ENCODE measurements around the gene SEC24C. TPM values are rescaled to one million over a fixed set of nuclear protein-coding genes. Genes with fewer than 3 reads are reported as not detected.

Gene SEC24C
- total RNA-seq, 1 donor from 2014 or later = 36.0 TPM

DNA sequence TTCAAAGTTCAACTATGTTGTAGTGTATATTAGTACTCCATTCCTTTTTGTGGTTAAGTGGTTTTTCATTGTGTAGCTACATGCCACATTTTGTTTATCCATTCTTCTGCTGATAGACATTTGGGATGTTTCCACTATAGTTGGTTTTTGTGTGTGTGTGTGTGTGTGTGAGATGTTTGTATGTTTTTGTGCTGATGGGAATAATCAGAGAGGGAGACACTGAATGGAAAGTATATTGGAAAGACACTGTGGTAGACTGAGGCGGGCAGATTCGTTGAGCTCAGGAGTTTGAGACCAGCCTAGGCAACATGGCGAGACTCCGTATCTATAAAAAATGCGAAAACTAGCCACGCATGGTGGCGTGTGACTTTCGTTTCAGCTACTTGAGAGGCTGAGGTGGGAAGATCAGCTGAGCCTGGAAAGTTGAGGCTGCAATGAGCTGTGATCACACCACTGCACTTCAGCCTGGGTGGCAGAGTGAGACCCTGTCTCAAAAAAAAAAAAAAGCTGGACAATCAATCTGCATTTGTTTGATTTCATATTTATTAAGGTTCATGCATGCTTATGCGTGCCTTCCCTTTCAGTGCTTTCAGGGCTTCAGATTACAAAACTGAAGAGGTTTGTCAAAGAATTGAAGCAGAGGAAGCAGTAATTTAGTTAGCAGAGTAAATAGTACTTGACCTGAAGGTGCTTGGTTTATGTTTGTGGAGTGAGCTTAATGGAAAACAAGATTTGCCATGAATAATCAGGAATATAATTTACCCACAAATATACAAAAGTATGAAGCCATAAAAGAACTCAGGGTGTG is 14.7 kb downstream of the SEC24C start:
- Histone ChIP-seq H3K9ac (peak overlapping the region; percentile 24), H3K27ac (no peak overlapping the region), H3K4me3 (no peak overlapping the region), H3K4me1 (no peaks in the 10 kb centered on the region), H3K4me2 (no peak overlapping the region), H3K79me2 (ENCODE audit: low read depth) (no peaks in the 10 kb centered on the region), H4K20me1 (ENCODE audit: low read depth) (no peaks in the 10 kb centered on the region), H3F3A (ENCODE audit: low read depth) (no peaks in the 10 kb centered on the region), H3K36me3 (no peaks in the 10 kb centered on the region), H2AFZ (replicated peaks) (no peak overlapping the region), H3K9me3 (ENCODE audit: low read depth) (no peaks in the 10 kb centered on the region), H3K27me3 (no peaks in the 10 kb centered on the region)
- no peak overlapping the region for H3K4me3 Mint-ChIP-seq
- no peak for TF ChIP-seq EZH2 (IDR thresholded peaks at IDR 0.05)
- no peak for TF ChIP-seq EZH2phosphoT487 (IDR thresholded peaks at IDR 0.05)
- TF ChIP-seq, protein P1, sequence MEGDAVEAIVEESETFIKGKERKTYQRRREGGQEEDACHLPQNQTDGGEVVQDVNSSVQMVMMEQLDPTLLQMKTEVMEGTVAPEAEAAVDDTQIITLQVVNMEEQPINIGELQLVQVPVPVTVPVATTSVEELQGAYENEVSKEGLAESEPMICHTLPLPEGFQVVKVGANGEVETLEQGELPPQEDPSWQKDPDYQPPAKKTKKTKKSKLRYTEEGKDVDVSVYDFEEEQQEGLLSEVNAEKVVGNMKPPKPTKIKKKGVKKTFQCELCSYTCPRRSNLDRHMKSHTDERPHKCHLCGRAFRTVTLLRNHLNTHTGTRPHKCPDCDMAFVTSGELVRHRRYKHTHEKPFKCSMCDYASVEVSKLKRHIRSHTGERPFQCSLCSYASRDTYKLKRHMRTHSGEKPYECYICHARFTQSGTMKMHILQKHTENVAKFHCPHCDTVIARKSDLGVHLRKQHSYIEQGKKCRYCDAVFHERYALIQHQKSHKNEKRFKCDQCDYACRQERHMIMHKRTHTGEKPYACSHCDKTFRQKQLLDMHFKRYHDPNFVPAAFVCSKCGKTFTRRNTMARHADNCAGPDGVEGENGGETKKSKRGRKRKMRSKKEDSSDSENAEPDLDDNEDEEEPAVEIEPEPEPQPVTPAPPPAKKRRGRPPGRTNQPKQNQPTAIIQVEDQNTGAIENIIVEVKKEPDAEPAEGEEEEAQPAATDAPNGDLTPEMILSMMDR (IDR thresholded peaks at IDR 0.05) = no peak
- no peaks in the 10 kb centered on the region for H3K4me1 Mint-ChIP-seq
- no peaks in the 10 kb centered on the region for H3K9me3 Mint-ChIP-seq
- H3K27ac Mint-ChIP-seq = no peak overlapping the region
- peaks cover 20% of the 10 kb centered on the region for H3K36me3 Mint-ChIP-seq
- H3K27me3 Mint-ChIP-seq (ENCODE audit: insufficient read depth, low read depth) = no peaks in the 10 kb centered on the region
- no peak for DNase-seq (ENCODE audit: low spot score)

DNA sequence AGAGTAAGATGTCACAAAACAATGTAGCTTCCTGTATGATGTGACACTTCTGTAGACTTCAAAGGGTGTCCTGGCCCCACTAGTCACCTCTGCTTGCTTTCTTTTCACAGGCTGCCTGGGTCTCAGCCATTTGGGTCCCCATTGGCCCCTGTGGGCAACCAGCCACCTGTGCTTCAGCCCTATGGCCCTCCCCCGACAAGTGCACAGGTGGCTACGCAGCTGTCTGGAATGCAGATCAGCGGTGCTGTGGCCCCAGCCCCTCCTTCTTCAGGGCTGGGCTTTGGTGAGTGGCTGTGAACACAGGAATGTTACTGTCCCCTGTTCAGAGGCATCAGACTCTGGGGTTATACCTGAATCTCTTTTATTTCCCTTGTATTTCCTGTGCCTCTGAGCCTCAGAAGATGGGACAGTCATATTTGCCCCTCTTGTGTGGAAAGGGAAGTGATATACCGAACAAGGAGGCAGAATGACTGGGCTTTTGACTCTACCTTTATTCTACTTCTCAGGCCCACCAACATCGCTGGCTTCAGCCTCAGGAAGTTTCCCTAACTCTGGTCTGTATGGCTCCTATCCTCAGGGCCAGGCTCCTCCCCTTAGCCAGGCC is 15.4 kb downstream of the SEC24C start:
- no peaks in the 10 kb centered on the region for H3K4me1 Mint-ChIP-seq
- Histone ChIP-seq H3K4me3 (no peak overlapping the region), H3K9me3 (ENCODE audit: low read depth) (no peaks in the 10 kb centered on the region), H3K27ac (no peak overlapping the region), H3K9ac (no peak overlapping the region), H3K4me2 (no peak overlapping the region), H3K79me2 (ENCODE audit: low read depth) (no peaks in the 10 kb centered on the region), H4K20me1 (ENCODE audit: low read depth) (no peaks in the 10 kb centered on the region), H3K36me3 (no peaks in the 10 kb centered on the region), H3K4me1 (no peaks in the 10 kb centered on the region), H3K27me3 (no peaks in the 10 kb centered on the region), H3F3A (ENCODE audit: low read depth) (no peaks in the 10 kb centered on the region), H2AFZ (replicated peaks) (no peak overlapping the region)
- no peaks in the 10 kb centered on the region for H3K9me3 Mint-ChIP-seq
- H3K27me3 Mint-ChIP-seq (ENCODE audit: insufficient read depth, low read depth) = no peaks in the 10 kb centered on the region
- H3K36me3 Mint-ChIP-seq = peaks cover 23% of the 10 kb centered on the region
- TF ChIP-seq EZH2 (IDR thresholded peaks at IDR 0.05) (no peak), EZH2phosphoT487 (IDR thresholded peaks at IDR 0.05) (no peak)
- TF ChIP-seq, protein P1 (IDR thresholded peaks at IDR 0.05) = no peak
- DNase-seq (ENCODE audit: low spot score) = no peak
- no peak overlapping the region for H3K4me3 Mint-ChIP-seq
- no peak overlapping the region for H3K27ac Mint-ChIP-seq

DNA sequence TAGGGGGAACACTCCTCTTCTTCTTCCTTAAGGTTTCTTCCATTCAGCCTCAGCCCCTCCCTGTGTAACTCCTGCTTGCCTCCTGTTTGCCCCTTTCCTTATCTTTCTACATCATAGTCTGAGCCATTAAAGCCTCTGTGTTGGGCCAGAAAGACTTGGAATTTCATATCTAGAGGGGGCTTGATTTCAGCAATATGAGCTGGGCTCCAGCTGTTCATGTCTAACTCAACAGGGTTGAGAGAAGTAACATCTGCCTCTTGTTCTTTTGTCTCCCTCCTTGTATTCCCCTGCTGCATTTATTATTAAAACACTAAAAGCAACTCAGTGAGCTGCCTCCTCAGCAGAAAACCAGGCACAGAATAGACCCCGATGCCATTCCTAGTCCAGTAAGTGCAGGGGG is 17.6 kb downstream of the SEC24C start:
- Mint-ChIP-seq H3K36me3 (peaks cover 41% of the 10 kb centered on the region), H3K4me3 (no peak overlapping the region), H3K27ac (no peak overlapping the region), H3K9me3 (no peaks in the 10 kb centered on the region), H3K27me3 (ENCODE audit: insufficient read depth, low read depth) (no peaks in the 10 kb centered on the region), H3K4me1 (no peaks in the 10 kb centered on the region)
- Histone ChIP-seq H3K36me3 (no peaks in the 10 kb centered on the region), H3K4me3 (no peak overlapping the region), H4K20me1 (ENCODE audit: low read depth) (no peaks in the 10 kb centered on the region), H3K9me3 (ENCODE audit: low read depth) (no peaks in the 10 kb centered on the region), H3K4me1 (no peaks in the 10 kb centered on the region), H3K27ac (no peak overlapping the region), H3K9ac (no peak overlapping the region), H3K4me2 (no peak overlapping the region), H3F3A (ENCODE audit: low read depth) (no peaks in the 10 kb centered on the region), H2AFZ (replicated peaks) (no peak overlapping the region), H3K27me3 (no peaks in the 10 kb centered on the region), H3K79me2 (ENCODE audit: low read depth) (no peaks in the 10 kb centered on the region)
- TF ChIP-seq, protein P1 (IDR thresholded peaks at IDR 0.05) = no peak
- TF ChIP-seq EZH2phosphoT487 (IDR thresholded peaks at IDR 0.05) (no peak), EZH2 (IDR thresholded peaks at IDR 0.05) (no peak)
- no peak for DNase-seq (ENCODE audit: low spot score)

Measured in neural progenitor cell (in vitro differentiated cells).